GM12878 (cell line): ENCODE measurements around the gene KRTAP9-2. TPM values are rescaled to one million over a fixed set of nuclear protein-coding genes. Genes with fewer than 3 reads are reported as not detected.
"Not testable (repeated sequence)": the region's sequence is repeated elsewhere in the genome, so short reads cannot be mapped to it uniquely, and the experiment has no call there.

Experiments
- ATAC-seq: fragments of 200-7000 bp; cut with Tn5 transposase; 3 replicates; pipeline ENCODE4 v1.9.1; 2020; ENCODE audit warnings: mild to moderate bottlenecking, moderate library complexity
- BruUV-seq: library from RNA; stranded (reverse); fragments of 400-500 nt; replicated peaks from 2 replicates; lab custom pipeline; 2021; lab: Mats Ljungman, UMichigan
- CTCF ChIA-PET: fragments of 300-600 bp; sonication (Branson Sonifier 250); formaldehyde crosslinking; extraction: SDS; loops from one replicate; lab custom pipeline; 2021; ENCODE audit warnings: inconsistent platforms; lab: Yijun Ruan, JAX
- POLR2A ChIA-PET: fragments of 350-600 bp; formaldehyde crosslinking; extraction: SDS; loops from one replicate; lab custom pipeline; 2021; ENCODE audit warnings: inconsistent platforms; lab: Charles Lee
- RAD21 ChIA-PET: fragments of 300-600 bp; sonication (Branson Sonifier 250); formaldehyde crosslinking; loops from one replicate; lab custom pipeline; 2023; ENCODE audit warnings: antibody characterized with exemption; ENCODE audit not compliant: unreplicated experiment; lab: Charles Lee
- SMC1A ChIA-PET: fragments of 300-600 bp; sonication (Branson Sonifier 250); formaldehyde crosslinking; loops from one replicate; lab custom pipeline; 2023; ENCODE audit not compliant: unreplicated experiment, uncharacterized antibody; lab: Charles Lee
- DNase-seq: peaks from one replicate; pipeline ENCODE4 v3.0.0-alpha.2; 2011; ENCODE audit warnings: low read depth, low spot score
- FAIRE-seq: peaks from 3 replicates; lab custom pipeline; 2011; peaks lifted over from hg19 to GRCh38; lab: Jason Lieb, UNC
- H2AFZ ChIP-seq: 2 replicates; pipeline ENCODE4 v1.6.0; 2011; ENCODE audit warnings: low read depth, low read length, control low read depth; ENCODE audit not compliant: control insufficient read depth
- H3K27ac ChIP-seq: 2 replicates; pipeline ENCODE4 v1.5.1; 2011; ENCODE audit warnings: control low read depth; ENCODE audit not compliant: control insufficient read depth, insufficient read depth
- H3K27me3 ChIP-seq, 2 experiments: replicated peaks in 1 of 2; 2 replicates each; pipeline versions ENCODE4 v1.6.0 to v1.6.1; 2011; ENCODE audit warnings: low read length in 1 of 2; ENCODE audit not compliant: control insufficient read depth in 2 of 2, insufficient read depth in 2 of 2
- H3K36me3 ChIP-seq, 2 experiments: 2 replicates each; pipeline ENCODE4 v1.5.1; 2011; ENCODE audit warnings: low read length in 1 of 2; ENCODE audit not compliant: control insufficient read depth in 2 of 2, insufficient read depth in 2 of 2
- H3K4me1 ChIP-seq: 2 replicates; pipeline ENCODE4 v1.6.1; 2011; ENCODE audit warnings: mild to moderate bottlenecking, low read length, moderate library complexity, mixed read lengths; ENCODE audit not compliant: control insufficient read depth, insufficient read depth
- H3K4me2 ChIP-seq: 2 replicates; pipeline ENCODE4 v1.6.0; 2011; ENCODE audit warnings: control low read depth; ENCODE audit not compliant: control insufficient read depth, insufficient read depth
- H3K4me3 ChIP-seq: fragments of 200-600 bp; sonication (generic); 2 replicates; pipeline ENCODE4 v1.5.1; 2016
- H3K79me2 ChIP-seq: 2 replicates; pipeline ENCODE4 v1.6.0; 2011; ENCODE audit warnings: low read length; ENCODE audit not compliant: control insufficient read depth, insufficient read depth
- H3K9ac ChIP-seq: 2 replicates; pipeline ENCODE4 v1.8.0; 2011; ENCODE audit warnings: low read length, control low read depth, mixed read lengths; ENCODE audit not compliant: control insufficient read depth, insufficient read depth
- H3K9me3 ChIP-seq: replicated peaks from 3 replicates; pipeline ENCODE4 v1.5.1; 2011; ENCODE audit warnings: mild to moderate bottlenecking, low read length; ENCODE audit not compliant: control insufficient read depth, insufficient read depth
- H4K20me1 ChIP-seq: 2 replicates; pipeline ENCODE4 v1.6.0; 2011; ENCODE audit not compliant: control insufficient read depth, insufficient read depth
- HDAC2 ChIP-seq: fragments of 200-600 bp; sonication (generic); IDR thresholded peaks from 2 replicates; pipeline ENCODE4 v1.6.1; 2017
- RAD51 ChIP-seq: fragments of 450-650 bp; IDR thresholded peaks from 2 replicates; pipeline ENCODE4 v1.6.1; 2016; ENCODE audit warnings: moderate library complexity, mild to moderate bottlenecking, inconsistent platforms
- RUNX3 ChIP-seq: IDR thresholded peaks from 2 replicates; pipeline ENCODE4 v1.6.1; 2012; ENCODE audit warnings: low read length, inconsistent platforms
- SMARCA5 ChIP-seq: fragments of 450-650 bp; IDR thresholded peaks from 2 replicates; pipeline ENCODE4 v1.6.1; 2017; ENCODE audit warnings: mild to moderate bottlenecking
- SUPT20H ChIP-seq: IDR thresholded peaks from 2 replicates; pipeline ENCODE4 v1.6.1; 2011; ENCODE audit warnings: low read depth, mild to moderate bottlenecking, low read length, moderate library complexity, borderline replicate concordance; ENCODE audit not compliant: control insufficient read depth
- TCF7 ChIP-seq: IDR thresholded peaks from 2 replicates; pipeline ENCODE4 v1.6.1; 2014; ENCODE audit warnings: antibody characterized with exemption, borderline replicate concordance
- ZNF384 ChIP-seq: IDR thresholded peaks from 2 replicates; pipeline ENCODE4 v1.6.1; 2012; ENCODE audit warnings: low read depth, mild to moderate bottlenecking, low read length, improper control_type of control experiment, borderline replicate concordance
- WGBS: methylation state at CpG from one replicate; pipeline ENCODE4 v1.1.6; 2016; ENCODE audit warnings: low lambda C conversion rate; ENCODE audit not compliant: insufficient replicate concordance, insufficient coverage; ENCODE audit errors: missing lambda C conversion rate; 5-methylcytosine and 5-hydroxymethylcytosine counted together
- in situ Hi-C: fragments of 300-500 bp; cut with MboI; formaldehyde crosslinking; loops from 9 replicates; pipeline ENCODE4 v1.14.3; 2018; ENCODE audit warnings: mixed read lengths
- intact Hi-C: fragments of 100-400 bp; cut with micrococcal nuclease; formaldehyde crosslinking; loops from one replicate; pipeline ENCODE4 v1.14.2; 2022; ENCODE audit not compliant: unreplicated experiment
- polyA plus RNA-seq, 11 experiments: library from polyadenylated mRNA; depleted of rRNA in 4 of 11; unstranded in 6 of 11; stranded (reverse) in 5 of 11; fragments of >200 nt; fragmentation: Nextera tagmentation in 4 of 11; fragmentation: Illumina TruSeq in 1 of 11; extraction: Ambion mirVana in 4 of 11; extraction: Trizol in 1 of 11; gene quantifications; 1 replicate in 1 of 11; 2 replicates in 10 of 11; pipeline versions ENCODE4 v1.2.1 to v1.2.3, GENCODE V29; 2011 to 2016; ENCODE audit warnings: inconsistent platforms in 2 of 11, missing spikeins in 2 of 11, low read depth in 1 of 11
- total RNA-seq, 4 experiments: library from RNA; depleted of rRNA in 3 of 4; stranded (reverse); fragments of >200 nt in 3 of 4; fragmentation: Illumina TruSeq in 1 of 4; extraction: Trizol in 1 of 4; gene quantifications; 2 replicates each; pipeline versions ENCODE4 v1.2.1 to v1.2.3, GENCODE V29; 2013 to 2021
- TF ChIP-seq, protein P1 (sequence below): IDR thresholded peaks from 2 replicates; pipeline ENCODE4 v1.6.1; 2011; ENCODE audit warnings: borderline replicate concordance, low read depth, mild to moderate bottlenecking, moderate library complexity, mixed read lengths, low read length; ENCODE audit not compliant: insufficient read depth; ENCODE audit errors: extremely low read length
- TF ChIP-seq, protein P2 (sequence below): fragments of 450-650 bp; IDR thresholded peaks from 2 replicates; pipeline ENCODE4 v1.6.1; 2017; ENCODE audit warnings: borderline replicate concordance

Gene KRTAP9-2
- total and polyA plus RNA-seq, 10 of the 15 experiments (the other 5 are each of a cell fraction or from before 2014, with no cell fraction given), result not detected

DNA sequence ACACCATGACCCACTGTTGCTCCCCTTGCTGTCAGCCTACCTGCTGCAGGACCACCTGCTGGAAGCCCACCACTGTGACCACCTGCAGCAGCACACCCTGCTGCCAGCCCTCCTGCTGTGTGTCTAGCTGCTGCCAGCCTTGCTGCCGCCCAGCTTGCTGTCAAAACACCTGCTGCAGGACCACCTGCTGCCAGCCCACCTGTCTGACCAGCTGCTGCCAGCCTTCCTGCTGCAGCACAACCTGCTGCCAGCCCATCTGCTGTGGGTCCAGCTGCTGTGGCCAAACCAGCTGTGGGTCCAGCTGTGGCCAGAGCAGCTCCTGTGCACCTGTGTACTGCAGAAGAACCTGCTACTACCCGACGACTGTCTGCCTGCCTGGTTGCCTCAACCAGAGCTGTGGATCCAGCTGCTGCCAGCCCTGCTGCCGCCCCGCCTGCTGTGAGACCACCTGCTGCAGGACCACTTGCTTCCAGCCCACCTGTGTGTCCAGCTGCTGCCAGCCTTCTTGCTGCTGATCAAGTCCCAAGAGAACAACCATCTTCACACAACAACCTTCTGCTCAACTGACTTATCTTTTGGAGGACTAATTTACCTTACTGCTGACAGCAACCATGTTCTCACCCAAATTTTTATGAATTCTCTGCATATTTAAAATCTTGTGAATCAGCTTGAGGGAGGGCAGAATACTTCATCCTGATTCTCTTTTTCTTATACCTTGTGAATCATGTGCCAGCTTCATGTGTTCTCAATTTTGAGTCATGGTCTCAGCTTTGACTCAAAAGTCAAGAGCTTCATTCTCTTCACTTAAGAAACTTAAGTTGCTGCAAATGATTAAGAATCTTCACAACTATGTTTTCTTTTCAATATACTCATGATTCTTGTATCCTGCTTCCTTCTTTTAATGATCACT lies 29.2 kb downstream of the KRTAP9-2 start, which contains the start of gene KRTAP9-9:
Gene KRTAP9-9 (plus strand): TSS at position 4 of the 910 bp plus-strand sequence.
- BruUV-seq, H3K9ac ChIP-seq, RAD21 ChIA-PET, H3K27me3 ChIP-seq, H4K20me1 ChIP-seq, H3K27ac ChIP-seq, H3K4me2 ChIP-seq, H3K4me3 ChIP-seq, H2AFZ ChIP-seq, CTCF ChIA-PET, POLR2A ChIA-PET, intact Hi-C loops, H3K9me3 ChIP-seq, H3K36me3 ChIP-seq, H3K79me2 ChIP-seq, DNase-seq, H3K4me1 ChIP-seq, in situ Hi-C loops, ATAC-seq, SMC1A ChIA-PET, FAIRE-seq: not testable (repeated sequence)
- WGBS, result 10% methylated on average over 5 of the region's 5 CpGs

DNA sequence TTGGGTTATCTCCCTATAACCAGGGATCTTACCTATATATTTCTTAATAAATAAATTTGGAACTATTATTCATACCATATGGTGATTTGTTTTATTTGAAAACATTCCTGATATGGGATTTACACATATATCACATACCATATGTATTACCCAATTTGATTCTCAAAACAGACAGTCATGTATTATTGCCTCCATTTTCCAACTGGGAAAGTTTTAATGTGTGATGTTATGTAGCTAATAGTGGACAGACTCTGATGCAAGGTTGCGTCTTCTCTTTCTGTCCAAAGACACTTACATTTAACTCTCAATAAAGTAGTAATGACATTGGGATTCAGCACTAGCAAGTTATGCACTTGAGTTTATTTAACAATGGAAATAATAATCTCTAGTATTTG lies 29.8 kb downstream of the KRTAP9-2 start:
- no peak overlapping the region for H3K27ac ChIP-seq
- ATAC-seq (no peak), DNase-seq (no peak), FAIRE-seq (no peak)
- no peaks in the 10 kb centered on the region for H4K20me1 ChIP-seq
- no peaks in the 10 kb centered on the region for H3K79me2 ChIP-seq
- H3K4me1 ChIP-seq, result no peaks in the 10 kb centered on the region
- H2AFZ ChIP-seq, result no peak overlapping the region
- H3K36me3 ChIP-seq, result no peaks in the 10 kb centered on the region
- POLR2A ChIA-PET, result no interaction called here
- no peak overlapping the region for H3K9ac ChIP-seq
- TF ChIP-seq TCF7 (no peak), RAD51 (no peak), HDAC2 (no peak), ZNF384 (no peak), RUNX3 (no peak), SMARCA5 (no peak), SUPT20H (no peak)
- TF ChIP-seq, protein P1, sequence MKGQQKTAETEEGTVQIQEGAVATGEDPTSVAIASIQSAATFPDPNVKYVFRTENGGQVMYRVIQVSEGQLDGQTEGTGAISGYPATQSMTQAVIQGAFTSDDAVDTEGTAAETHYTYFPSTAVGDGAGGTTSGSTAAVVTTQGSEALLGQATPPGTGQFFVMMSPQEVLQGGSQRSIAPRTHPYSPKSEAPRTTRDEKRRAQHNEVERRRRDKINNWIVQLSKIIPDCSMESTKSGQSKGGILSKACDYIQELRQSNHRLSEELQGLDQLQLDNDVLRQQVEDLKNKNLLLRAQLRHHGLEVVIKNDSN, result no peak
- TF ChIP-seq, protein P2, sequence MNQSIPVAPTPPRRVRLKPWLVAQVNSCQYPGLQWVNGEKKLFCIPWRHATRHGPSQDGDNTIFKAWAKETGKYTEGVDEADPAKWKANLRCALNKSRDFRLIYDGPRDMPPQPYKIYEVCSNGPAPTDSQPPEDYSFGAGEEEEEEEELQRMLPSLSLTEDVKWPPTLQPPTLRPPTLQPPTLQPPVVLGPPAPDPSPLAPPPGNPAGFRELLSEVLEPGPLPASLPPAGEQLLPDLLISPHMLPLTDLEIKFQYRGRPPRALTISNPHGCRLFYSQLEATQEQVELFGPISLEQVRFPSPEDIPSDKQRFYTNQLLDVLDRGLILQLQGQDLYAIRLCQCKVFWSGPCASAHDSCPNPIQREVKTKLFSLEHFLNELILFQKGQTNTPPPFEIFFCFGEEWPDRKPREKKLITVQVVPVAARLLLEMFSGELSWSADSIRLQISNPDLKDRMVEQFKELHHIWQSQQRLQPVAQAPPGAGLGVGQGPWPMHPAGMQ, result no peak
- RAD21 ChIA-PET, result no interaction called here
- 100% methylated on average over 1 of the region's 1 CpG for WGBS
- no peak overlapping the region for H3K4me2 ChIP-seq
- H3K4me3 ChIP-seq, result no peak overlapping the region
- SMC1A ChIA-PET, result no interaction called here
- no peaks in the 10 kb centered on the region for H3K9me3 ChIP-seq
- in situ Hi-C loops, result no loop called here
- intact Hi-C loops, result no loop called here
- no peaks in the 10 kb centered on the region; a peak in 2 of 4 replicates for H3K27me3 ChIP-seq
- no TSS peak for BruUV-seq
- CTCF ChIA-PET, result no interaction called here
